ENCODE data around the gene RBM23.

RBM23 gene

GRCh38 chr14:22892488-22892887 lies 26.5 kb downstream of the RBM23 start:
- no peak for DNase-seq
- in situ Hi-C loops (cut with HindIII; ENCODE audit: low pct_ligation_motif_present, low pct_unique_long_range_greater_than_20kb, low sequenced_read_pairs), result no loop called here

- DNase-seq, result no peak
- in situ Hi-C loops (cut with HindIII; ENCODE audit: low pct_ligation_motif_present, low pct_unique_long_range_greater_than_20kb, low sequenced_read_pairs), result no loop called here
Observed at GRCh38 chr14:22890416-22890815, 28.5 kb downstream of the RBM23 start.

DNA sequence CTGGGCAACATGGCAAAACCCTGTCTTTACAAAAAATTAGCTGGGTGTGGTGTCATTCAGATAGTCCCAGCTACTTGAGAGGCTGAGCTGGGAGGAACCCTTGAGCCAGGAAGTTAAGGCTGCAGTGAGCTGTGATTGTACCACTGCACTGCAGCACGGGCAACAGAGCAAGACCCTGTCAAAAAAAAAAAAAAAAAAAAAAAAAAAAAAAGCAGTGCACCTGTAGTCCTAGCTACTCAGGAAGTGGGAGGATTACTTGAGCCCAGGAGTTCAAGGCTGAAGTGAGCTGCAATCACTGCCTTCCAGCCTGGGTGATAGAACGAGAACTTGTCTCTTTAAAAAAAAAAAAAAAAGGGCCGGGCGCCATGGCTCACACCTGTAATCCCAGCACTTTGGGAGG lies 30.3 kb downstream of the RBM23 start:
- no peak for DNase-seq
- in situ Hi-C loops (cut with HindIII; ENCODE audit: low pct_ligation_motif_present, low pct_unique_long_range_greater_than_20kb, low sequenced_read_pairs), result no loop called here

GRCh38 chr14:22887990-22888378 lies 31.0 kb downstream of the RBM23 start:
- in situ Hi-C loops (cut with HindIII; ENCODE audit: low pct_ligation_motif_present, low pct_unique_long_range_greater_than_20kb, low sequenced_read_pairs), result no loop called here
- DNase-seq, result no peak

DNA sequence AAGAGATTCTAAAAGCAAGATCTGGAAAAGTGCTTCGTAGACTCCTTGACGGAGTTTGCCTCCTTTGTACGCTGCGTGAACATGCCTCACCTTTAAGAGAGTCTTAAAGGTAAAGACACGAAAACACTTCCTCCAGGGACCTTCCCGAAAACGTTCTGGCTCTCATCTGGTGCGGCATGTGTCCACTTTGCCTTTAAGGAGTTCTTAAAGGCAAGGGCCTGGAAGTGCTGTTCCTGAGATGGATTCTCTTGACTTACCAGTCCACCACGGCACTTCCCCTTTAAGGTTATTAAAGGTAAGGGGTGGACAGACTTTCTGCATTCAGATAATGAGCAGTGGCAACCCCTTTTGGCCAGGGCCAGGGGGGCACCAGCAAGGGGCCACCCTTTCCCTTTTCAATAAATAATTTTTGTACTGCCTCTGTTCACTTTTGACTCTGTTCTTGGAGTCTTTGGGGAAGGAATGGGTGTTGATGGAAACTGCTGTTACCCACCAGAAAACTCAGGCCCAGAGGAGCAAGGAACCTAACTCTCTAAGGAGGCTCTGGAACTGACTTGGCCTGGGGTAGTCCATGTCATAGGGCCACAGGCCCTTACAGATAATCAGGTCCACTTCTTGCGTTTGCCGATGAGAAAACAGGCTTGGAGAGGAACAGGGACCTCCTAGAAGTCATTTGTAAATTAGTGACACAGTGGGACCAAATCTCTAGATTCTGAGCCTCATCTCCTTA lies 31.5 kb downstream of the RBM23 start:
- peak; percentile 86 for DNase-seq
- in situ Hi-C loops (cut with HindIII; ENCODE audit: low pct_ligation_motif_present, low pct_unique_long_range_greater_than_20kb, low sequenced_read_pairs), result no loop called here

- peak; percentile 71 for DNase-seq
- in situ Hi-C loops (cut with HindIII; ENCODE audit: low pct_ligation_motif_present, low pct_unique_long_range_greater_than_20kb, low sequenced_read_pairs), result no loop called here
Observed at GRCh38 chr14:22886500-22887259, 32.3 kb downstream of the RBM23 start.

DNA sequence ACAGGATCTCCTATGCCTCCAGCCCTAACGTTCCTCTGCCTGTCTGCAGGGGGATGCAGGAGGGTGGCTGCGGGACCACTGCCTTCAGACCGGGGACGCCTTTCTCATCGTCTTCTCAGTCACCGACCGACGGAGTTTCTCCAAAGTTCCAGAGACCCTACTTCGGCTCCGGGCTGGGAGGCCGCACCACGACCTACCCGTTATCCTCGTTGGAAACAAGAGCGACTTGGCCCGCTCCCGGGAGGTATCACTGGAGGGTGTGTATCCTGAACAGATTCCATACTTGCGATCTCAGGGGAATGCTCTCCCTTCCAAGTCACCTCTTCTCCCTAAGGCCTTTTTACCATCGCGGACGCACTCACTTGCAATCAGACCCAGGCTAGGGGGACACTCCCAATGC lies 33.0 kb downstream of the RBM23 start:
- DNase-seq, result no peak
- in situ Hi-C loops (cut with HindIII; ENCODE audit: low pct_ligation_motif_present, low pct_unique_long_range_greater_than_20kb, low sequenced_read_pairs), result no loop called here

- in situ Hi-C loops (cut with HindIII; ENCODE audit: low pct_ligation_motif_present, low pct_unique_long_range_greater_than_20kb, low sequenced_read_pairs), result no loop called here
Observed at GRCh38 chr14:22884738-22885523, 34.0 kb downstream of the RBM23 start.

GRCh38 chr14:22884076-22884737 lies 34.7 kb downstream of the RBM23 start:
- in situ Hi-C loops (cut with HindIII; ENCODE audit: low pct_ligation_motif_present, low pct_unique_long_range_greater_than_20kb, low sequenced_read_pairs), result no loop called here
- no peak for DNase-seq

More at GRCh38 chr14:22884738-22885523, 34.0 kb downstream of the RBM23 start:
- DNase-seq, result no peak

DNA sequence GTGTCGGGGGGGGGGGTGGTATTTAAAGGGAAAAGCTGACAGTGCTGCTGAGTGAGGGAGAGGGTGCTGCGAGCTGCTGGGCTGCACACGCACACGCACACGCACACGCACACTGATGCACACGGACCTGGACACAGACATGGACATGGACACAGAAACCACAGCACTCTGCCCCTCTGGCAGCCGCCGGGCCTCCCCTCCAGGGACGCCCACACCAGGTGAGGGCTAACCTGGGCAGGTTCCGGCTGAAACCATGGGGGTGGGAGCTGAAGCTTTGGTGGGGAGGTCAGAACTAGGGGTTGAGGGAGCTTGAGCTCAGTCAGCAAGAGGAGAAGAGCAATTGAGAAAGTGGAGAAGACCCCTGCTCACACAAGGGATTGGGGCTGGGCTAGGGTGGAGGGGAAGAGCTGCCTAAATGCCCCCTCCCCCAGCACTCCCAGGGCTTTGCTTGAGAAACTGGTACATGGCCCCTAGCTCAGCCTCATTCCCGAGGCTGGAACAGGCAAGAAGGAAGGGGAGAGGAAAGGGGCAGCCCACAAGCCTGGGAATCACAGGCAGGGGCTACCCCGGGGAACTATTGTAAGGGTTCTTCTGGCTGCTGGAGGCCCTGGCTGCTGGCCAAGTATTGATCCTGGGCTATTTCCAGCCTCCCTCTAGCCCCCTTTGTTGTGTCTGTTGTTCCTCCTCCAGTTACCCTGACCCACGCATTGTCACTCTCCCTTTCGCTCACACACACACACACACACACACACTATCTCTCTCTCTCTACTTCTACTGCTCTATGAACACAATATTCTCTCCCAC lies 35.6 kb downstream of the RBM23 start, which contains the start of gene REM2:
REM2 (plus strand) TSS at position 50 of the 804 bp plus-strand sequence; CDS start at position 116, 66 bp downstream.
- in situ Hi-C loops (cut with HindIII; ENCODE audit: low pct_ligation_motif_present, low pct_unique_long_range_greater_than_20kb, low sequenced_read_pairs), result no loop called here
- no peak for DNase-seq

DNA sequence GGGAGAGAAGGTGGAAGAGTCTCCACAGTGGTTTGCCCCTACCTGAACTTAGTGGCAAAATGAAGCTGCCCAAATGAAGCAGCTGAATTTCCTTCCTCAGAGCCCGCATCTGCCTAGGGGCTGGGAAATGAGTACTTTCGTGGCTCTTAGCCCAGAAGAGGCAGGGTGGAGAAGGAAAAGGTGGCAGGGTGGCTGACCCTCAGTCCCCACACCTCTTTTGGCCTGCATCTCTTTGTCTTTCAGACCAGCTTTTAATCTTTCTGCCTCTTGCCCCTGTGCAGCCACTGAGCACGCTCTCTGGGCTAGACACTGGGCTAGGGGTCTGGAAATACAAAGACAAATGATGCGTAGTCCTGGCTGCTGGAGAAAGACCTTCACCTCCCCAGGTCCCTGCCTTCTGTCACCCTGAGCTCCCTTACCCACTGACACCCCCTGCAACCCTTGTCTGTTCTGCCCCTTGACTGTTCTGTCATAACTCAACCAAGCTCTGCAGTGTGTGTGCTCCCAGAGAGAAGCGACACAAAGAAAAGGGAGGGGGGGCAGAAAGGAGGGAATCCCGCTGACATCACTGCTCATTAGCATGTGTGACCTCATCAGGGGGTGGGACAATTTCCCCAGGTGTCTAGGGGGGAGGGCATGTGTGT lies 36.3 kb downstream of the RBM23 start:
- in situ Hi-C loops (cut with HindIII; ENCODE audit: low pct_ligation_motif_present, low pct_unique_long_range_greater_than_20kb, low sequenced_read_pairs), result no loop called here
- peak; percentile 17 for DNase-seq

DNA sequence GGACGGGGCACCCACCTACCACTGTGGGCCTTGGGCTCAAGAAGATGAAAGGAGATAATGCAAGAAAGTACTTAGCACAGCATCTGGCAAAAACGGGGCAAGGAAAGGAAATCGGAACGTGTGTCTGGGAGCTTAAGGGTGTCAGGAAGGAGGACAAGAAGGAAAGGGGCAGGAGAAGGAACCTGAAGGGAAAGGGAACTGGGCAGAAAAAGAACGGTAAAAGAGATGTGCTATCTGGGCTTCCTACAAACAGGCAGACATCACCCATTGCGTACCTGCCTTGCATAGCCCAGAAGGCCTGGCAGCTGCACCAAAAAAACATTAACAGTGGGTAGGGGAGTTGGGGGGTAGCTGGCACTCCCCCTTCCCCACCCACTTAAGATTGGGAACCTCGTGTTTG lies 36.9 kb downstream of the RBM23 start:
- no peak for DNase-seq
- in situ Hi-C loops (cut with HindIII; ENCODE audit: low pct_ligation_motif_present, low pct_unique_long_range_greater_than_20kb, low sequenced_read_pairs), result no loop called here

DNA sequence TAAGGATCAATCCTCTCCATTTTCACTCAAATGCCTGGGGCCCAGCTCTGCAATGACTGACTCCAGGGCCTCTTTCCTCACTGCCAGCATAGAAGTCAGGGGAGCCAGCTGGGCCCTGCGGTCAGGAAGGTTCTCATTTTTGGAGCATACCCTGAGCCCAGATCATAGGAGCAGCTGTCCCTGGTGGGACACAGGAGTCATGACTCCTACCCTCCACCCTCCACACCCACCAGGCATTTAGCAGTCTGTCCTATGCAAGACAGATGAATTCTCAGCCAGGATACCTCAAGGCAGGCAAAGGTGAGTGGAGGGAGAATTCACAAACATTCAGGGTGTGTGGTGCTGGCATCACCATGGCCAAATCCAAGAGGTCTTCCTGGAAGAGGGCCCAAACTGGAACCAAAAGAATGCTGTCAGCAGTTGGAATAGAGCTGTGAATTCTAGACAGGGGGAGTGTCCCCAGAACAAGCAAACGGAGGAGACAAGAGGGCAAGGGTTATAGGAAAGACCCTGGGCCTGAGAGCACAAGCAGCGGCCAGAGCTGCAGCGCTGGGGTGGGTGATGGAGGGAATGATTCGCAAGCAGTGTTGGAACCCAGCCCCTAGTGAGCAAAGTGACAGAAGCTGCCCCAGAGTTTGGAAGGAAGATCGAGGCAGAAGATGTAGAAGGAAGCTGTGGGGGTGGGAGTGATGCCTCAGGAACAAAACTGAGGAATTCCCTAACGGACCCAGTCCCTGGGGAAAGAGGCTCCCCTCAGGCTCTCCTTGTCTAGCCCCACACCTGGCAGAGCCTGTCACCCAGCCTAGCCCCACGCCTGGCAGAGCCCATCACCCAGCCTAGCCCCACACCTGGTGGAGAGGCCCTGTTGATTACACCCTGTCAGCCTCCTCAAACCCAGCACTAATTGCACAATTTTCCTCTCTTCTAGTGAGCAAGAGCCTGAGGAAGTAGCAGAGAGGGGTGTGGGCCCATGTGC lies 40.4 kb downstream of the RBM23 start:
- no peak for DNase-seq
- in situ Hi-C loops (cut with HindIII; ENCODE audit: low pct_ligation_motif_present, low pct_unique_long_range_greater_than_20kb, low sequenced_read_pairs), result no loop called here

DNA sequence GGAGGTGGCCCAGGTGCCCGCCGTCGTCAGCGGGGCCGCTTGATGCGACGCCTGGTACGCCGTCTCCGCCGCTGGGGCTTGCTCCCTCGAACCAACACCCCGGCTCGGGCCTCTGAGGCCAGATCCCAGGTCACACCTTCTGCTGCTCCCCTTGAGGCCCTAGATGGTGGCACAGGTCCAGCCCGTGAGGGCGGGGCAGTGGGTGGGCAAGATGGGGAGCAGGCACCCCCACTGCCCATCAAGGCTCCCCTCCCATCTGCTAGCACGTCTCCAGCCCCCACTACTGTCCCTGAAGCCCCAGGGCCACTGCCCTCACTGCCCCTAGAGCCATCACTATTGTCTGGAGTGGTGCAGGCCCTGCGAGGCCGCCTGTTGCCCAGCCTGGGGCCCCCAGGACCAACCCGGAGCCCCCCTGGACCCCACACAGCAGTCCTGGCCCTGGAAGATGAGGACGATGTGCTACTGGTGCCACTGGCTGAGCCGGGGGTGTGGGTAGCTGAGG lies 41.9 kb downstream of the RBM23 start:
- in situ Hi-C loops (cut with HindIII; ENCODE audit: low pct_ligation_motif_present, low pct_unique_long_range_greater_than_20kb, low sequenced_read_pairs), result no loop called here
- no peak for DNase-seq

DNA sequence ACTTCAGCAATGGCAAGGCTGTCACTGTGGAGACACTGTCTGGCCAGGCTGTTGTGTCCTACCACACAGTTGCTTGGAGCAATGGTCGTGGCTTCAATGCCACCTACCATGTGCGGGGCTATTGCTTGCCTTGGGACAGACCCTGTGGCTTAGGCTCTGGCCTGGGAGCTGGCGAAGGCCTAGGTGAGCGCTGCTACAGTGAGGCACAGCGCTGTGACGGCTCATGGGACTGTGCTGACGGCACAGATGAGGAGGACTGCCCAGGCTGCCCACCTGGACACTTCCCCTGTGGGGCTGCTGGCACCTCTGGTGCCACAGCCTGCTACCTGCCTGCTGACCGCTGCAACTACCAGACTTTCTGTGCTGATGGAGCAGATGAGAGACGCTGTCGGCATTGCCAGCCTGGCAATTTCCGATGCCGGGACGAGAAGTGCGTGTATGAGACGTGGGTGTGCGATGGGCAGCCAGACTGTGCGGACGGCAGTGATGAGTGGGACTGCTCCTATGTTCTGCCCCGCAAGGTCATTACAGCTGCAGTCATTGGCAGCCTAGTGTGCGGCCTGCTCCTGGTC lies 43.1 kb downstream of the RBM23 start:
- in situ Hi-C loops (cut with HindIII; ENCODE audit: low pct_ligation_motif_present, low pct_unique_long_range_greater_than_20kb, low sequenced_read_pairs), result no loop called here
- DNase-seq, result no peak

Data from ACHN (cell line).